Dendritic cell treated with granulocyte-macrophage colony-stimulating factor and Interleukin-4, amounts not matched to agents 40 ng/mL and 50 ng/mL, for 4 days (primary cell): ENCODE measurements around the gene OR51E2.

Experiments used
- H3K27ac Mint-ChIP-seq: one replicate; pipeline ENCODE4 v1.8.0; 2022; ENCODE audit warnings: mild to moderate bottlenecking, mixed read lengths
- H3K27me3 Mint-ChIP-seq: one replicate; pipeline ENCODE4 v1.8.0; 2022; ENCODE audit warnings: mild to moderate bottlenecking, mixed read lengths
- H3K36me3 Mint-ChIP-seq: one replicate; pipeline ENCODE4 v1.8.0; 2022; ENCODE audit warnings: low read depth, mixed read lengths
- H3K4me1 Mint-ChIP-seq: one replicate; pipeline ENCODE4 v1.8.0; 2022; ENCODE audit warnings: low read depth, mixed read lengths
- H3K4me3 Mint-ChIP-seq: one replicate; pipeline ENCODE4 v1.8.0; 2022; ENCODE audit warnings: mild to moderate bottlenecking, moderate library complexity, mixed read lengths
- H3K9me3 Mint-ChIP-seq: one replicate; pipeline ENCODE4 v1.8.0; 2022; ENCODE audit warnings: mixed read lengths
- intact Hi-C: fragments of 100-400 bp; cut with micrococcal nuclease; formaldehyde crosslinking; loops from one replicate; pipeline ENCODE4 v1.15.0; 2022

OR51E2 gene

DNA sequence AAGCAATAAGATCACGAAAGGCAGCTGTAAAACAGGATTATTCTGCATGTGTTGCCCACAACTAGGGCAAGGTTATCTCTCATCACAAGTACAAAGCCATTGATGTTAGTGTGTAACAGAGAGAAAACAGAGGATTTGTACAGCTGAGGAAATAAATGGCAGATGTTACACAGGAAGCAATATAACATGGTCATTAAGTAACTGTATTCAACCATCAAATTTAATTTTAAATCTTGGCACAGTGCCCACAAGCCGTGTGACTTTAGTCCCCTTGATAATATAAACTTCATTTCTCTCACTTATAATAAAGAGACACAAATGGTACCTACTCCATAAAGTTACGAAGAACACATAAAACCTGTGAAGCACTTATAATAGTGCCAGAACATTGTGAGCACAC, 17.3 kb downstream of the OR51E2 start:
- H3K36me3 Mint-ChIP-seq = no peaks in the 10 kb centered on the region
- H3K9me3 Mint-ChIP-seq = no peaks in the 10 kb centered on the region
- intact Hi-C loops = no loop called here
- H3K27ac Mint-ChIP-seq = no peak overlapping the region
- no peaks in the 10 kb centered on the region for H3K27me3 Mint-ChIP-seq
- H3K4me3 Mint-ChIP-seq = no peak overlapping the region
- H3K4me1 Mint-ChIP-seq = no peaks in the 10 kb centered on the region

DNA sequence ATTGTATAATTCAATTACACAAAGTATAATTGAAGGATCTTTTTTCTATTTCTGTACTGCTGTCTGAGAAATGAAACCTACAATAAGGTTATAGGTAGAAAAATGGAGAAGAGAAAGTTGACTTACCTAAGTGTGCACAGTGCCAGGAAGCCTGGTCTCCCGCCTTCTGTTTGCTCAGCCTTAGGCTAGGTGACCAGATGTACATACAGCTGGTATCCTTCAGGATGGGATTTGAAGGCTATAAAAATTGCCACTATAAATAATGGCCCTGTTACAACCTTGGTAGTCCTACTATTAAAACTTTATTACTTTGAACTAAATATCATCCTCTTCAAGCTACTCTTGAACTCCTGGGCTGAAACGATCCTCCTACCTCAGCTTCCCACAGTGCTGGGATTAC, 19.7 kb downstream of the OR51E2 start:
- no peaks in the 10 kb centered on the region for H3K9me3 Mint-ChIP-seq
- intact Hi-C loops = no loop called here
- no peak overlapping the region for H3K4me3 Mint-ChIP-seq
- H3K4me1 Mint-ChIP-seq = no peaks in the 10 kb centered on the region
- no peaks in the 10 kb centered on the region for H3K27me3 Mint-ChIP-seq
- no peaks in the 10 kb centered on the region for H3K36me3 Mint-ChIP-seq
- H3K27ac Mint-ChIP-seq = no peak overlapping the region

DNA sequence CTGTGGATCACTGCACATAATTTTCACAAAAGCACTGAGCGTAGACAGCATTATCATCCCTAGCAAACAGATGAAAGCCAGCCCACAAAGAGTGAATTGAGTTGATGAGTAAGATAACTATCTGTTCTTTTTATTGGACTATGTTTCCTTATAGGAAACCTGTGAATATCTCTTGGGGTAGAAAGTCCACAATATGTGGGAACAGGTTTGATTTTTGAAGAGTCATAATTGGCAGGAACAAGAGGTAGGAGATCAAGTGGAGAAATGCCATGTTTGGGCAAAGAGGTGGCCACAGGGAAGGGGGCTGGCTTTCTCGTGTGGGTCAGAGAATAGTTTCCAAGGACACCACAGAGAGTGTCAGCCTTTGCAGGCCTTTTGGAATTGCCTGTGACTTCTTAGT, 23.9 kb downstream of the OR51E2 start:
- Mint-ChIP-seq H3K27ac (no peak overlapping the region), H3K9me3 (no peaks in the 10 kb centered on the region), H3K36me3 (no peaks in the 10 kb centered on the region), H3K4me3 (no peak overlapping the region), H3K4me1 (no peaks in the 10 kb centered on the region), H3K27me3 (no peaks in the 10 kb centered on the region)
- intact Hi-C loops = no loop called here

DNA sequence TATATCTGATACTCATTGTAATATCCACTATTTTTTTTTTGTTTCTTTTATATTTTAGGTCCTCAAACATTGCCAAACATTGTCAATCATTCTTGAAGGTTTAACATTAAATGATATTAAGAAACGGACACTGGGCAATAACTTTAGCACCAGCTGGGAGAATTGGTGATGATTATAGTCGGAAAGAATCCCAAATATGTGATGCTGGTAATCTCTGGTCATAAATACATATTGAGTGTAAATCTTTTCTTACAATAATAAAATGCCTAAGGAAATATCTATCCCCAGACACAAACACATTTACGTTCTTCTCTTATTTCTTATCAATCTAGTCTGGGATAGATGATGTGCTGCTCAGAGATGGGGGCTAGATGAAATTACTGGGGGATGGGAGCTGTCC, 25.2 kb downstream of the OR51E2 start:
- intact Hi-C loops = no loop called here
- Mint-ChIP-seq H3K27ac (no peak overlapping the region), H3K4me1 (no peaks in the 10 kb centered on the region), H3K36me3 (no peaks in the 10 kb centered on the region), H3K9me3 (no peaks in the 10 kb centered on the region), H3K27me3 (no peaks in the 10 kb centered on the region), H3K4me3 (no peak overlapping the region)

DNA sequence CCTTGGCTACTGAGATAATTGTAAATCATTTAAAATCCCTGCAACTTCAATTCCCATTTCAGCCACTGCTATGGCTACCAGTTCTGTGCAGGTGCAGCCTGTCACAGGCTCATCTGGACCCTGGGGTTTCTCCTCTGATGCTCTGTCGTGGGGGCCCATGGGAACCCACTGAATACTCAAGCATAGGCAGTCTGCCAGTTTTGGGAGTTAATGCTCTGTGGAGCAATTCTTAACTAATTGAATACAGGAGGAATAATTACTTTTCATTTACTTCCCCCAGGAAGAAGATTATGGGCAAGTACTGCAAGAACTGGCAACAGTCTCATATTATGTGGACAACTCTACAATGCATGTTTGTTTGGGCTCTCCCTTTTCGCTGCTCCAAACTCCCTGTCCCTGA, 25.9 kb downstream of the OR51E2 start:
- H3K4me1 Mint-ChIP-seq = no peaks in the 10 kb centered on the region
- intact Hi-C loops = no loop called here
- no peaks in the 10 kb centered on the region for H3K36me3 Mint-ChIP-seq
- H3K9me3 Mint-ChIP-seq = no peaks in the 10 kb centered on the region
- no peak overlapping the region for H3K4me3 Mint-ChIP-seq
- no peaks in the 10 kb centered on the region for H3K27me3 Mint-ChIP-seq
- H3K27ac Mint-ChIP-seq = no peak overlapping the region

DNA sequence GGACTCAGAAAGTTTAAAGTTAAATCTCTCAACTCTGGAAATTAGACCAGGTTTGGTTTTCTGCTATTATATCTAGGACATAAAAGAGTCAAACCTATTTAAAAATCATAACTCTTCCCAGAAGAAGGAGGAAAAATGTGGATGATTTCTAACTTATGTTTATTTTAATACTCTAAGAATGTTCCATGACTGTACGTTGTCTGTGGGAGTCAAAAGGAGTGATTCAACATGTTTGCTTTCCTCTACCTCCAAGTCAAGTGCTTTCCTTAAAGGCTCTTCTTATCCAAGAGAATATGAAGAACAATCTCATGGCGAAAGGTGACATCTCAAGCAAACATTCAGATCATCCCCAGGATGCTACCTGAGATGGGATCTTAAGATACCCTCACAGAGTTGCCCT, 32.2 kb downstream of the OR51E2 start:
- Mint-ChIP-seq H3K27ac (no peak overlapping the region), H3K36me3 (no peaks in the 10 kb centered on the region), H3K4me3 (no peak overlapping the region), H3K9me3 (no peaks in the 10 kb centered on the region), H3K4me1 (no peaks in the 10 kb centered on the region), H3K27me3 (peaks cover 2% of the 10 kb centered on the region)
- intact Hi-C loops = no loop called here

DNA sequence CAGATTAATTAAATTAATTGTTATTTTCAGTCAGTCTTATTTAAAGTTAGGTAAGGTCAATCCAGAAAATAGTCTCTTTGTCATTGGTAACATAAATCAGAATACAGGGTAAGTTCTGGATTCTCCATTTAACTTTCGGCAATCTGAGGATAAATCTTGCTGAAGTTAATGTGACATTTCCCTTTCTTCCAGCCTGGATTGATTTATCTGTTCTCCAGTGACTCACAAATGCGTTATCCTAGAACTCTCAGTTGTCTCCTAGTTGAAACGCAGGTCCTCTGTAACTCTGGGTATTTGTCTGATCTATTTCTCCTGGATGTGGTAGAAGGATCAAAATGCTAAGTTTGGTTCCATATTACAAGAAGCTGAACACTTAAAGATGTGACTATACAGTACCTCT, 32.9 kb downstream of the OR51E2 start:
- H3K36me3 Mint-ChIP-seq = no peaks in the 10 kb centered on the region
- intact Hi-C loops = no loop called here

DNA sequence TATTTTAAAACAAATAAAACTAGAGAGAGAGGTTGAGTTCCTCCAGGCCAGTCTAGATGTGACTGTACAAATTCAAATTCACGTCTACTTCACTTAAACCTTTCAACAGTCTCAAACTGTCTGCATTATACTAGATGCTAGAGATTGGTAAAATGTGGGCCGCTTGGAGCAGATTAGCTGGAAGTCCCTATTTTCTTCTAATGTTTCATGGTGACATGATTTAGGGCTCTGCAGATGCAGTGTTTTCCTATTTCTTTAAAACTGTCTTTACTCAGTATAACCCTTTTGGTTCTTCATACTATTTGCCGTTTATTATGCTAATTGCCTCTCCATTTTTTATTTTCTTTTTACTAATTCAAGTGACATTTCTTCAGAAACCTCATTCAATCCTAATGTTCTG, 33.5 kb downstream of the OR51E2 start:
- Mint-ChIP-seq H3K9me3 (no peaks in the 10 kb centered on the region), H3K4me3 (no peak overlapping the region), H3K27ac (no peak overlapping the region), H3K27me3 (peaks cover 2% of the 10 kb centered on the region), H3K36me3 (no peaks in the 10 kb centered on the region), H3K4me1 (no peaks in the 10 kb centered on the region)
- intact Hi-C loops = no loop called here

More for the DNA sequence above, 32.9 kb downstream of the OR51E2 start:
- no peaks in the 10 kb centered on the region for H3K4me1 Mint-ChIP-seq
- no peak overlapping the region for H3K27ac Mint-ChIP-seq
- H3K9me3 Mint-ChIP-seq = no peaks in the 10 kb centered on the region
- no peak overlapping the region for H3K4me3 Mint-ChIP-seq
- peaks cover 2% of the 10 kb centered on the region for H3K27me3 Mint-ChIP-seq

DNA sequence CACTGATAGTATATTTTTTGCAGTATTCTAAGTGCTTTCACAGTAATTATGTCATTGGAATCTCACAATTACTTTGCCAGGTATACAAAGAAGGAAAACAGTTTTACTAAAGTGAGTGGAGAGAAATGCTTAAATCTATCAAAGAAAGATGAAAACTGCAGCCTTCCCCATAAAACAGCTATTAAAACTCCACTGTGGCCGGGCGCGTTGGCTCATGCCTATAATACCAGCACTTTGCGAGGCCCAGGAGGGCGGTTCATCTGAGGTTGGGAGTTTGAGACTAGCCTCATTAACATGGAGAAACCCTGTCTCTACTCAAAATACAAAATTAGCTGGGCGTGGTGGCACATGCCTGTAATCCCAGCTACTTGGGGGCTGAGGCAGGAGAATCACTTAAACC, 34.8 kb downstream of the OR51E2 start:
- Mint-ChIP-seq H3K4me3 (no peak overlapping the region), H3K36me3 (no peaks in the 10 kb centered on the region), H3K27me3 (peaks cover 2% of the 10 kb centered on the region), H3K9me3 (no peaks in the 10 kb centered on the region), H3K27ac (no peak overlapping the region), H3K4me1 (no peaks in the 10 kb centered on the region)
- intact Hi-C loops = no loop called here

DNA sequence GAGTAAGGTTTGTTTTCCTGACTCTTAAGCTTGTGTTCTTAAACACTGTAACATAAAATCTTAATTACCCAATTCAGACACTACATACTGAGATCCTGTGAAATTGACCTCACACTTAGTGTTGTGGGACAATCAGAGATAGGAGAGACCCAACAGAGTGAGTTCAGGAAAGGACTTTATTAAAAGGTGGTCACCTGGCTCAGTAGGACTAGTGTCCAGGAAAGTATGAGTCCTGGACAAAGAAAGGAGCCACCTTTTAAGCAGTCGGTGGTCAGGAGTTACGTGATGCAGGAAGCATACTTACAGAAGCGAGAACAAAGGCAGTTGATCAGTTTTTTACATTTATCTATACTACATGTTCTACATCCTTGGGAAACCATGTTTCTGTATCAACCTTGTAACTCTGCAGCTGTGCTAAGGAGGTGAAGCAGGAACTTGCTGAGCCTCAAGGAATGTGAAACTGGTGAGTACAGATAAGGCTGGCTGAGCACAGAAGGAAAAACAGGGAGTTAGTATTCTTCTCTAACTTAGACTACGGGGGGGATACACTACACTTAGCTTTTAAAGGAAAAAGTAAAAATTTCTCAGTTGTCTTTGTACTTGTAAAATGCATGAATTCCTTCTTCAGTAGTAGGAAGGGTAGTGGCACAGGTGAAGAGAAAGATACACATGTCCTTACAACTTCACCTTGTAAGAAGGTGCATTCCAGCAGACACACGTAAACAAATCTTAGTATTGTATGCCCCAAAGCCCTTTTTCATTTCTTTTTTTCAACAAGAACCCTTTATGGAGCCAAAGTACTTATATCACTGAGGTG, 38.8 kb downstream of the OR51E2 start:
- Mint-ChIP-seq H3K27ac (no peak overlapping the region), H3K36me3 (no peaks in the 10 kb centered on the region), H3K4me1 (no peaks in the 10 kb centered on the region), H3K27me3 (peaks cover 2% of the 10 kb centered on the region), H3K4me3 (no peak overlapping the region), H3K9me3 (no peaks in the 10 kb centered on the region)
- intact Hi-C loops = no loop called here

DNA sequence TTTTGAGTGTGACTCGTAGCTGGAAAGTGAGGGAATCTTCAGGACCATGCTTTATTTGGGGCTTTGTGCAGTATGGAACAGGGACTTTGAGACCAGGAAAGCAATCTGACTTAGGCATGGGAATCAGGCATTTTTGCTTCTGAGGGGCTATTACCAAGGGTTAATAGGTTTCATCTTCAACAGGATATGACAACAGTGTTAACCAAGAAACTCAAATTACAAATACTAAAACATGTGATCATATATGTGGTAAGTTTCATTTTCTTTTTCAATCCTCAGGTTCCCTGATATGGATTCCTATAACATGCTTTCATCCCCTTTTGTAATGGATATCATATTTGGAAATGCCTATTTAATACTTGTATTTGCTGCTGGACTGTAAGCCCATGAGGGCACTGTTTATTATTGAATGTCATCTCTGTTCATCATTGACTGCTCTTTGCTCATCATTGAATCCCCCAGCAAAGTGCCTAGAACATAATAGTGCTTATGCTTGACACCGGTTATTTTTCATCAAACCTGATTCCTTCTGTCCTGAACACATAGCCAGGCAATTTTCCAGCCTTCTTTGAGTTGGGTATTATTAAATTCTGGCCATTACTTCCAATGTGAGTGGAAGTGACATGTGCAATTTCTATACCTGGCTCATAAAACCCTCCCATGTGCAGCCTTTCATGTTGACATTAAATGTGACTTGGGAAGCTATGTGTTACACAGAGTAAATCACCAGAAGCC, 42.9 kb downstream of the OR51E2 start:
- Mint-ChIP-seq H3K36me3 (no peaks in the 10 kb centered on the region), H3K27me3 (no peaks in the 10 kb centered on the region), H3K4me3 (no peak overlapping the region), H3K27ac (no peak overlapping the region), H3K4me1 (no peaks in the 10 kb centered on the region), H3K9me3 (peaks cover 5% of the 10 kb centered on the region)
- intact Hi-C loops = no loop called here

DNA sequence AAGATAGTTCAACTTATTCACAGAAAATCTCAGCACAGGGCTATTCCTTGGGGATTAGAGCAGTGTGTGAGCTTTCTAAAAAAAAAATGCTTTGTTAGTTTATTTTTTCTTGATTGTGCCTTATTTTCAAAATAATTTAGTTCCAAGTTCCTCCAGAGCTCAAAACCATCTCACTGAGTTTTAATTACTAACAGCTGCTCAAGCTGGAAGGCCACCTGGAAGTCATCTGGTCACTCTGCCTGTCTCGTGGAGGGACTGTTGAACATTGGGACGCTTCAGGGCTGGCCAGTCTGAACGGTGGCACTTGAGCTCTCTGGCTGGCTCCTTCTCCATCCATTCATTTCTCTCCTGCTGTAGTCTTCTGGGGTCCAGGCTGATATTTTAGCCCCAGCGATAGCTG, 49.9 kb downstream of the OR51E2 start:
- Mint-ChIP-seq H3K27ac (no peak overlapping the region), H3K9me3 (no peaks in the 10 kb centered on the region), H3K4me1 (no peaks in the 10 kb centered on the region), H3K4me3 (no peak overlapping the region), H3K27me3 (peaks cover 7% of the 10 kb centered on the region), H3K36me3 (no peaks in the 10 kb centered on the region)
- intact Hi-C loops = no loop called here

DNA sequence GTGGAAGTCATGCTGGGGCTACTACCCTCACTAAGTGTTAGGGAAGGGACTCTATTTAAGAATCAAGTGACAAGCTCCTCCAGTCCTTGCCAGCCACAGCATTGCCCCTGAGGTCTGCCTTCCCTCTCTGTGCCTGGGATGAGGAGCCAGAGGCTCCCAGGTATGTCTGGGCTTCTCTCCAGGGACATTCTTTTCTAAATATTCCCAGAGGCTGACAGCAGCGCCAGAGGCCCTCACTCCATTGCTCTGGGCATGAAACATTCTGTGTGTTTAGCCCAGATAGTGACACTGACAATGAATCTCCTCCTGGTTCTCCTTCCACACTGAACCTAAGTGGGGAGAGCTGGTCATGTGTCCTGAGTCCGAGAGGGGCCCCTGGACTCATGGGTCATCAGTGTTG, 51.7 kb downstream of the OR51E2 start:
- Mint-ChIP-seq H3K27me3 (peaks cover 10% of the 10 kb centered on the region), H3K9me3 (no peaks in the 10 kb centered on the region), H3K36me3 (no peaks in the 10 kb centered on the region), H3K27ac (no peak overlapping the region), H3K4me1 (no peaks in the 10 kb centered on the region), H3K4me3 (no peak overlapping the region)
- intact Hi-C loops = no loop called here

DNA sequence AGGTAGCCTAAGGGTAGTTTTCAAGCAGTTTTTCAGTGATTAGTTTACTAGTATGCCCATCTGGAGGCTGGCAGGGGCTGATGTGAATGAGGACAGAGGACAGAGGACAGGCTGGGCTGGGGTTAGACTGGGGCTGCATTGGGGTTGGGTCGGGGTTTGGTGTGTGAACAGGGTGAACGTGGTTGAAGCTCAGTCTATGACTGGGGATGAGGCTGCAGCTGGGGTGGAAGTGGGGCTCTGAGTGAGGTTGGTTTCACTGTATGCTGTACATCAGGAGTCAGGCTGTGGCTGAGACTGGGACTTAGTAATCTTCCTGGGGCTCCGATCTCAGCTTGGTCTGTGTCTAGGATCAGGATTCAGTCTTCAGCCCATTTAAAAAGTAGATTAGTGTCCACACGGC, 53.4 kb downstream of the OR51E2 start:
- Mint-ChIP-seq H3K9me3 (no peaks in the 10 kb centered on the region), H3K27ac (no peak overlapping the region), H3K4me3 (no peak overlapping the region), H3K4me1 (no peaks in the 10 kb centered on the region), H3K27me3 (peaks cover 8% of the 10 kb centered on the region), H3K36me3 (no peaks in the 10 kb centered on the region)
- intact Hi-C loops = no loop called here

DNA sequence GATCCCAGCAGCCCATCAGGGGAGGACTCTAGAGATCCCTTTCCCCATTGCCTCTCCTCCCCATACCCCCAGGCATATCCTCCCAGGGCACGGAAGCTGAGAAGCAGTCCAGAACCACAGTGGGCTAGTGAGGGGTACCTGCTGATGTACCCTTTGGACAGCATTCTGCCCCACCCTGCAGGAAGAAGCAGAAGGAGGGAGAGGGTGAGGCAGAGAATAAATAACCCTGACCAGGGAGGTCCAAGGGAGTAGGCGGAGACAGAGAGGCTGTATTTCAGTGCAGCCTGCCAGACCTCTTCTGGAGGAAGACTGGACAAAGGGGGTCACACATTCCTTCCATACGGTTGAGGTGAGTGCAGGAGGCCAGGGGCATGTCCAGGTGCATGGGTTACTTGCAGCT, 54.0 kb downstream of the OR51E2 start, which contains the start of gene OR51E1:
Gene OR51E1 (plus strand): TSS at position 301 of the 400 bp plus-strand sequence. CDS start 8,545 bp downstream, outside the sequence.
- Mint-ChIP-seq H3K27ac (no peak within 1 kb of the TSS), H3K4me1 (no peaks in the 10 kb centered on the region), H3K27me3 (peaks cover 6% of the 10 kb centered on the region), H3K36me3 (no peaks in the 10 kb centered on the region), H3K9me3 (no peaks in the 10 kb centered on the region), H3K4me3 (no peak within 1 kb of the TSS)
- intact Hi-C loops = no loop called here
